Vagina (tissue), 2 donors: ENCODE results near the gene KRTAP20-3. TPM values are rescaled to one million over a fixed set of nuclear protein-coding genes. Genes with fewer than 3 reads are reported as not detected.

Experiments
- DNase-seq, 2 donors: peaks; one replicate each; pipeline ENCODE4 v3.0.0-alpha.2; 2017; ENCODE audit errors: extremely low spot score in 2 of 2
- H3K27ac ChIP-seq: fragments of 200-600 bp; sonication (generic); one replicate; pipeline ENCODE4 v1.5.1; 2019
- H3K27me3 ChIP-seq: fragments of 200-600 bp; sonication (generic); one replicate; pipeline ENCODE4 v1.5.1; 2019
- H3K36me3 ChIP-seq, 2 donors: fragments of 200-600 bp; sonication (generic); one replicate each; pipeline ENCODE4 v1.5.1; 2017 to 2019
- H3K4me1 ChIP-seq: fragments of 200-600 bp; sonication (generic); one replicate; pipeline ENCODE4 v1.5.1; 2019
- H3K4me3 ChIP-seq, 2 donors: fragments of 200-600 bp; sonication (generic); 1 replicate in 1 of 2; 2 replicates in 1 of 2; pipeline ENCODE4 v1.5.1; 2016 to 2019
- H3K9me3 ChIP-seq: fragments of 200-600 bp; sonication (generic); one replicate; pipeline ENCODE4 v1.5.1; 2019
- CTCF ChIP-seq, 3 experiments: fragments of 450-650 bp in 2 of 3; fragments of 200-600 bp in 1 of 3; sonication (generic) in 1 of 3; IDR thresholded peaks; one replicate each; pipeline ENCODE4 v1.5.1; 2017 to 2019; ENCODE audit warnings: antibody characterized with exemption in 3 of 3, mild to moderate bottlenecking in 2 of 3, moderate library complexity in 2 of 3
- POLR2A ChIP-seq, 2 donors: fragments of 450-650 bp; IDR thresholded peaks; one replicate each; pipeline ENCODE4 v1.6.1; 2017; ENCODE audit warnings: antibody characterized with exemption in 2 of 2, mild to moderate bottlenecking in 2 of 2, moderate library complexity in 2 of 2
- POLR2AphosphoS5 ChIP-seq, 2 donors: sonication (generic); formaldehyde crosslinking; IDR thresholded peaks; one replicate each; pipeline ENCODE4 v1.9.0; 2017; ENCODE audit warnings: antibody characterized with exemption in 2 of 2, mild to moderate bottlenecking in 2 of 2, low read depth in 1 of 2; ENCODE audit not compliant: insufficient read depth in 1 of 2
- intact Hi-C: fragments of 100-400 bp; cut with DNase I; formaldehyde crosslinking; loops from one replicate; pipeline ENCODE4 v1.15.1; 2023
- total RNA-seq: library from RNA; depleted of rRNA; stranded (reverse); fragments of >200 nt; gene quantifications from one replicate; pipeline ENCODE4 v1.2.3, GENCODE V29; 2016

KRTAP20-3 gene
- total RNA-seq, 1 donor from 2014 or later = not detected

GRCh38 chr21:30638686-30639085 lies 4.0 kb upstream of the KRTAP20-3 start:
- Histone ChIP-seq H3K27me3 (no peaks in the 10 kb centered on the region), H3K36me3 (no peaks in the 10 kb centered on the region), H3K4me1 (no peaks in the 10 kb centered on the region), H3K27ac (no peak overlapping the region), H3K9me3 (no peaks in the 10 kb centered on the region), H3K4me3 (no peak overlapping the region)
- intact Hi-C loops = no loop called here
- TF ChIP-seq POLR2AphosphoS5 (IDR thresholded peaks at IDR 0.05; ENCODE audit: insufficient read depth in 1 of 2, low read depth in 1 of 2) (no peak), POLR2A (IDR thresholded peaks at IDR 0.05) (no peak), CTCF (IDR thresholded peaks at IDR 0.05) (no peak)
- DNase-seq = no peak

- DNase-seq = no peak
- Histone ChIP-seq H3K4me1 (no peaks in the 10 kb centered on the region), H3K36me3 (no peaks in the 10 kb centered on the region), H3K27me3 (no peaks in the 10 kb centered on the region), H3K9me3 (no peaks in the 10 kb centered on the region), H3K4me3 (no peak overlapping the region), H3K27ac (no peak overlapping the region)
- TF ChIP-seq POLR2AphosphoS5 (IDR thresholded peaks at IDR 0.05; ENCODE audit: insufficient read depth in 1 of 2, low read depth in 1 of 2) = no peak
- TF ChIP-seq CTCF (IDR thresholded peaks at IDR 0.05) = no peak
- TF ChIP-seq POLR2A (IDR thresholded peaks at IDR 0.05) = no peak
- intact Hi-C loops = no loop called here
Measured at GRCh38 chr21:30646904-30647414, 4.3 kb downstream of the KRTAP20-3 start.

- intact Hi-C loops = loop anchor here (10.0 kb wide), 1 partner anchor 768 kb away; no protein-coding TSS in a partner anchor
- TF ChIP-seq POLR2A (IDR thresholded peaks at IDR 0.05) (no peak), CTCF (IDR thresholded peaks at IDR 0.05) (no peak), POLR2AphosphoS5 (IDR thresholded peaks at IDR 0.05; ENCODE audit: insufficient read depth in 1 of 2, low read depth in 1 of 2) (no peak)
- Histone ChIP-seq H3K27ac (no peak overlapping the region), H3K9me3 (no peaks in the 10 kb centered on the region), H3K4me1 (no peaks in the 10 kb centered on the region), H3K4me3 (no peak overlapping the region), H3K36me3 (no peaks in the 10 kb centered on the region), H3K27me3 (no peaks in the 10 kb centered on the region)
- no peak for DNase-seq
Measured at GRCh38 chr21:30652891-30653290, 10.2 kb downstream of the KRTAP20-3 start.

- H3K36me3 ChIP-seq = no peaks in the 10 kb centered on the region
- no peak for TF ChIP-seq POLR2AphosphoS5 (IDR thresholded peaks at IDR 0.05; ENCODE audit: insufficient read depth in 1 of 2, low read depth in 1 of 2)
- TF ChIP-seq POLR2A (IDR thresholded peaks at IDR 0.05) = no peak
- intact Hi-C loops = no loop called here
- H3K27ac ChIP-seq = no peak overlapping the region
- no peaks in the 10 kb centered on the region for H3K4me1 ChIP-seq
- H3K9me3 ChIP-seq = no peaks in the 10 kb centered on the region
- H3K27me3 ChIP-seq = no peaks in the 10 kb centered on the region
- DNase-seq = no peak
- no peak overlapping the region for H3K4me3 ChIP-seq
Measured at GRCh38 chr21:30668776-30669175, 26.1 kb downstream of the KRTAP20-3 start.

- H3K27ac ChIP-seq = no peak overlapping the region
- H3K4me3 ChIP-seq = no peak overlapping the region
- DNase-seq = no peak
- H3K9me3 ChIP-seq = no peaks in the 10 kb centered on the region
- TF ChIP-seq CTCF (IDR thresholded peaks at IDR 0.05) = no peak
- TF ChIP-seq POLR2A (IDR thresholded peaks at IDR 0.05) = no peak
- no peak for TF ChIP-seq POLR2AphosphoS5 (IDR thresholded peaks at IDR 0.05; ENCODE audit: insufficient read depth in 1 of 2, low read depth in 1 of 2)
- no peaks in the 10 kb centered on the region for H3K36me3 ChIP-seq
- no peaks in the 10 kb centered on the region for H3K27me3 ChIP-seq
- intact Hi-C loops = no loop called here
- no peaks in the 10 kb centered on the region for H3K4me1 ChIP-seq
Measured at GRCh38 chr21:30672985-30673650, 30.5 kb downstream of the KRTAP20-3 start.
